SHP77 (cell line): ENCODE data around the gene ELMO2.
A peak's percentile ranks its signal among the peaks of the same experiment; 100 is the strongest.

ENCODE experiments used
- DNase-seq, 2 experiments: peaks; one replicate each; lab custom pipeline; 2025; lab: John Stamatoyannopoulos, UW

Gene ELMO2, protein sequence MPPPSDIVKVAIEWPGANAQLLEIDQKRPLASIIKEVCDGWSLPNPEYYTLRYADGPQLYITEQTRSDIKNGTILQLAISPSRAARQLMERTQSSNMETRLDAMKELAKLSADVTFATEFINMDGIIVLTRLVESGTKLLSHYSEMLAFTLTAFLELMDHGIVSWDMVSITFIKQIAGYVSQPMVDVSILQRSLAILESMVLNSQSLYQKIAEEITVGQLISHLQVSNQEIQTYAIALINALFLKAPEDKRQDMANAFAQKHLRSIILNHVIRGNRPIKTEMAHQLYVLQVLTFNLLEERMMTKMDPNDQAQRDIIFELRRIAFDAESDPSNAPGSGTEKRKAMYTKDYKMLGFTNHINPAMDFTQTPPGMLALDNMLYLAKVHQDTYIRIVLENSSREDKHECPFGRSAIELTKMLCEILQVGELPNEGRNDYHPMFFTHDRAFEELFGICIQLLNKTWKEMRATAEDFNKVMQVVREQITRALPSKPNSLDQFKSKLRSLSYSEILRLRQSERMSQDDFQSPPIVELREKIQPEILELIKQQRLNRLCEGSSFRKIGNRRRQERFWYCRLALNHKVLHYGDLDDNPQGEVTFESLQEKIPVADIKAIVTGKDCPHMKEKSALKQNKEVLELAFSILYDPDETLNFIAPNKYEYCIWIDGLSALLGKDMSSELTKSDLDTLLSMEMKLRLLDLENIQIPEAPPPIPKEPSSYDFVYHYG

DNA sequence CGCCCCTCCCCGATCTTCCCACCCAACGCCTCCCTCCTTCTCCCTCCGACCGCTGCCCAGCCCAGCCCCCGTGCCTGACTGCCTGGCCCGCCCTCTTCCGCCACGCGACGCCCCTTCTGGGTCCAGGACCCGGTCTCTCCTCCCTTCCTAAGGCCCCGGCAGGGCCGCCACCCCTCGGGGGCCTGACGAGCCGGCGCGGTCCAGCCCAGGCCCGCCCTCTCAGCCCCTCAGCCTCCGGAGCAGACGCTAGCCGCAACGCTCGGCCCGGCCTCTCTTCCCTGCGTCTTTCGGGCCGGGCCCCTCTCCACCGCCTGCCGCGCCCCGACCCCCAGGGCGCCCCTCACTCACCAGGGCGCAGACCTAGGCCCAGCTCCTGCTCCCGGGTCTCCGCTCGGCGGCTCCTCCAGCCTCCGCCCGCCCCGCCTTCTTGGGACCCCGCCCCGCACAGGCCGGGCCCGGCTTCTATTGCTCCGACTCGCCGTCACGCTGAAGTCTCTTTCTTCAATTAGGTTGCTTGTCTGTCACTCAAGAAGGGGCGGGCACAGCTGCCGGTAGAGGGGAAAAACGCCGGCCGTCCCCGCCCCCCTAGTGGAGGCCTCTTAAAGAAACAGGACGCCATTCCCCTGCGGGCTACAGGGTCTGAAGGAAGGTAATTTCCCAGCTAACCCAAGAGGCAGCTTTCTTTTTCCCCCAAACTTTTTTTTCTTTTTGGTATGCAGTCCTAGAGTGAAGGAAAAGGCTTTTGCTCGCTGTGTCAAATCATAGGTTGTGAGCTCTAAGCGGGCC, at the start of gene ELMO2:
ELMO2 (minus strand) TSS at position 416 of the 786 bp plus-strand sequence. CDS start 12,133 bp downstream, outside the sequence.
- DNase-seq = peak; percentile 96 to 98

DNA sequence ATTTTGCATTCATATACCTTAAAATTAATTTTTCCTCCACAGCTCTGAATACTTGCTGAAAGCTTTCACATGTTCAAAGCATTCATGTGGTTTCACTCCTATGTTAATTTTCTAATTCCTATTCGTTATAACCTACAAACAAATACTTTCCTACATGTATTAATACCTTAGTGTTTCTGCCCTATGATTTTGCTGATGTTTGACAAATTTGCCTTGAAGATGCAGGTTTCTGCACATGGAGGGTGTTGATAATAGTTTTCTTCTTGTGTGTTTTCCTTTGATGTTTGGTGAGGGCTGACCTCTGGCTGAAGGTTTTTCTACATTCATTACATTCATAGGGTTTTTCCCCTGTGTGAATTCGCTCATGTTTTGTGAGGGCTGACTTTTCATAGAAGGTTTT, 49.3 kb upstream of the ELMO2 start:
- DNase-seq = no peak

DNA sequence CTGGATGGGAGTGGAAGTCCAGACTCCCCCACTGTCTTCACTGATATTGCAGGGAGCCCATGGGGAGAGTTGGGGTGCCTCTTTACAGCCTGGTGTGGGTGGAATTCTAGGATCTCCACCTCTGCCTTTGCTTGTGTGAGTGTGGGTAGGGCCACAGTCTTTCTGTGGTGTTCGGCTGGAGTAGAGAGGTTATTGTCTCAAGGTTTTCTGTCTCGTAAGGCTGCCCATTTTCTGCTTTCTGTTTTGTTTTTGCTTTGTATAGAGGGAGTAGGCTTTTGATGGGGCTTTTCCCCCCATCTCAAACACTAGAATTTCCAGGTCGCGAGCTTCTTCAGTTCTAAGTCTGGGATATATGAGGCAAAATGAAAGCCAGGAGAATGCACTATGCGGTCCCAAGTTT, 40.4 kb upstream of the ELMO2 start:
- DNase-seq = no peak

DNA sequence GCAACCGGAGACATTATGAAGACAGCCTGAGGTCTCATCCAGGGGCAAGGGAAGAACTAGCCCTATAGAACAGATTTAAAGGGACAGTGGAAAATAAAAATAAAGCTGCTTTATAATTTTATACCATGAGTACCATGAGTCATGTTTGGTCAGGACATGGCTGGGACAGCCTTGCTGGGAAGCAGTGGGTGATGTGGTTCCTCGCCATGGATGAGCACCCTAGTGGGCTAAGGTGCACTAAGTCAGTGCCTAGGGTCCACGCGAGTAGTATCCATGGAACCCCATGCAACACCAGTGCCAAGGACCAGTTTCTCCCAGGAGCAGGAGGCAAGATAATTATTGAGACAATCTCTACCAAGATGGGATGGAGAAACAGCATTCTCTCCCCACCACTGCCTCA, 33.4 kb upstream of the ELMO2 start:
- no peak for DNase-seq

DNA sequence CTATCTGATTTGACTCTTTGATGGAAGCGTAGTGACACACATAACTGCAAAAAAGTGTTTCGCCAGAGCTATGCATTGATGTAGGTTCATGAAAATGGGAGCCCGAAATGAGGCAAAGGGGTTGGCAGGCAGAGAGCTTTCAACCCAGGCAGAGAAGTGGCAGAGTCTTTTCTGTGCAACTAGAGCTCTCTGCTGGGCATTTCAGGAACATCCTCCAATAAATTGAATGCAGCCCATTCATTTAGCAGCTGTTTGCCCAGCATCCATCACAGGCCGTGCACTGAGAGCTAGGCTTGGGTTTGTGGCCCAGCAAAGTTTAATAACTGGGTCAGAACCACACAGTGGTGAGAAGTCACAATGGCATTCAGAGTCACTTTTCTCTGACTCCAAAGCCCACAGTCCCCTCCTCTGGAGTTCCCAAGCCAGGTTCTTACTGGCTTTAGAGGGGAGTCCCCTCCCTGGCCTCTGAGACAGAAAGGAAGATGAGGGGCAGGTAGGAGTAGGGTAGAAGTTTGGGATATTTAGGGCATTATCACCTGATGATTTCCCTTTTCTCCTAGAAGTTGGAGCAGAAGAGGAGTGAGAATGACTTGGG, 31.8 kb upstream of the ELMO2 start:
- DNase-seq = peak; percentile 43 to 61

DNA sequence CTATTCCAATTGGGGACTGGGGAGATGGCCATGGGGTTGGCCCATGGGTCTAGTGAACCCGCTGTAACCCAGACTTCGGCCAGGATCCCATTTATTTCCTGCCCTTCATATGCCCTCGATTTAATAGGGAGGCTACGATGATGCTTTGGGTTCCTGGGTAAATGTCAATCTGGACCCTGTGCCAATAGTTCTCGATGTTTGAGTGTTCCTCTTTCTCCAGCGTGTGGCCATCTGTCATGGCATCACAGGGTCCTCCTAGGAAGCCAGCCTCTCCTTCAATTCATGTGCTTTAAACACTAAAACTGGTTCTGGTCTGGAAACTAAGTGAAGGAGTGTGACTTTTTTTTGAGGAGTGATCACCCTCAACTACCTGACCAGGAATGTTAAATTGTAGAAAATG, 28.7 kb upstream of the ELMO2 start:
- DNase-seq = no peak

DNA sequence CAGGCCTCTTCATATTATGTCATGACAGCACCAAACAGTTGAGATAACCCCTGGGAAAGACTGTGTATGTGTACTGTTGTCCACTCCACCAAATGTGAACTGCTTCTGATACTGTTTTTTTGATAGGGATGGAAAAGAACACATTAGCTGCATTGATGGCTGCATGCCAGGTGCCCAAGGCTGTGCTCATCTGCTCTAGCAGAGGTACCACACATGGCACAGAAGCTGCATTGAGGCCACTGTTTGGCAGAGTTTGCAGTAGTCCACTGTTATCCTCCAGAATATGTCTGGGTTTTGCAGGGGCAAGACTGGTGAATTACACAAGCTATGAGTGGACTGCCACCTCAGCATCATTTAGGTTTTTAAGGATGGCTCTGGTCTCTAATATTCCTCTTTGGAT, 28.2 kb upstream of the ELMO2 start:
- DNase-seq = no peak

DNA sequence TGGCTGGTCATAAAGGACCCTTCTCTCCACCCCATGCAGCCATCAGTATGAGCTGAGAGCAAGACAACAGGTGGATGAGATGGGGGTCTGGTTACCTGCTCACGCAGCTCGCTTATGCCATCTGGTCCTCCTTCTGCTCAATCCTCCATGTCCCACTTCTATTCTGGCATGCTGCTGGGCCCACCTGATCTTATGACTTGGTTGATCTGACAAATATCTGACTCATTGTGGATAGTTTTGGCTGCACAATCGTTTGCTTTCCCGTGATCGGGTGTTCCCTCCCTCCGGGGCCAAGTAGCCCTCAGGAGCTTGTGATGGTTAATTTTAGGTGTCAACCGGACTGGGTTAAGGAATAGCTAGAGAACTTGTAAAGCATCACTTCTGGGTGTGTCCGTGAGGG, 26.6 kb upstream of the ELMO2 start:
- DNase-seq = no peak

DNA sequence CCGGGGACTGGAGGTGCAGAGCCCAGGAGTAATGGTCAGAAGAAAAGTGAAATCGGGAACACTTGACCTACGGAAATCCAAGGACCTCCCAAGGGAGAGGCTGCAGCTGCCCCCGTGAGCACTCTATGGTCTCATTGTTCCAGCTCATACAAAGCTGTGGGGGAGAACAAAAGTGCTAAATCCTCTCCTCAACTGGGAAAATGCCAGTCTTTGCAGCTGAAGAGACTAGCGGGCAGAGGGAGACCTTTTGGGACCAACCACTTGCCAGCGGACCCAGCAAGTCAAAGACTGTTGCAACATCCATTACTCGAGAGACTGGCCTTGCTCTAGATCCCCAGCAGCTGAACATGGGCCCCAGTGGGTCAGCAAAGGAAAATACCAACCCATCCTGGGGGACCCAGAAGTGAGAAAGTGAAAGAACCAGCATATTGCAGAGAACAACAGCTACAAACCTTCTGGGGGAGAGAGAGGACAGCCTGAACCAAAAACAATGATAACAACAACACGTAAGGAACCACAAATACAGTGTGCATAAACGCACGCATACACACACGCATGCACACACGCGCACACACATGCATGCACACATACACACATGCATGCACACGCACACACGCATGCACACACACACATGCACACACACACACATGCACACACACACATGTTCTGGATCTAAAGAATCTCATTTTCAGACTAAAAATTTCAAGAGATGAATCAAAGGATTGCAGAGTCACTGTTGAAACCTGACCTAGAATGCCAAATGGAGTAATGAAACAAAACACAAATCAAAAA, 24.7 kb upstream of the ELMO2 start:
- no peak for DNase-seq

DNA sequence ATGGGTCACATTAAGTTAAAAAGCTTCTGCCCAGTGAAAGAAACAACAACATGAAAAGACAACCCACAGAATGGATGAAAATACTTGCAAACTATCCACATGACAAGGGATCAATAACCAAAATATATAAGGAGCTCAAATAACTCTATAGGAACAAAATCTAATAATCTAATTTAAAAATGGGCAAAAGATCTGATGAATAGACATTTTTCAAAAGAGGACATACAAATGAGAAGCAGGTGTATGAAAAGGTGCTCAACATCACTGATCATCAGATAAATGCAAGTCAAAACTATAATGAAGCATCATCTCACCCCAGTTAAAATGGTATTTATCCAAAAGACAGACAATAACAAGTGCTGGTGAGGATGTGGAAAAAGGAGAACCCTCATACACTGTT, 21.0 kb upstream of the ELMO2 start:
- DNase-seq = no peak

DNA sequence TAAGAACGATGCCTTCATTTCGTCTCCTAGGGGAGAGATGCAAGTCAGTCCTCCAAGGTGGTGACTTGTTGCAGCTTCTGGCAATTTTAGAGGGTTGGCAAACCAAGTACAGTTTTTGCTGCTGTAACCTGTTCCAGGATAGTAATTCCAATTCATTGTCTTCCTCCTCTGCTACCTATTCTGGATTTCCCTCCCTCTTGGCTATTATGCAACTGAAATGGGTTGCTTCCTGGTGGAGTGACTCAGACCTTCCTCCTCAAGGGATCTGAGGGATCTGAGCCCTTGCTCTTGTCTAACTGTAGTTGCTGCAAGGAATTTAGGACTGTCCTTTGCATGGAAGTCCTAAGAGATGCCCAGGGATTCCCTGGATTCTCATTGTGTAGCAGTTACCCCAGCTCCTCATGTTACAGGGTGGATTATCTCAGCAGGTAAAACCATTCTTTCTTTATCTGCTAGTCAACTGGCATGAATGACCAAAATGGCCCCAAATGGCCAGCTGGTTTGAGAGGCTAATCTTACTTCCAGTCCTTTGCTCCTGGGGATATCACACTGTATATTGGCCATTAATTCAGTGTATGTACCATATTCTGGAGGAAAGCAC, 17.6 kb upstream of the ELMO2 start:
- DNase-seq = no peak

DNA sequence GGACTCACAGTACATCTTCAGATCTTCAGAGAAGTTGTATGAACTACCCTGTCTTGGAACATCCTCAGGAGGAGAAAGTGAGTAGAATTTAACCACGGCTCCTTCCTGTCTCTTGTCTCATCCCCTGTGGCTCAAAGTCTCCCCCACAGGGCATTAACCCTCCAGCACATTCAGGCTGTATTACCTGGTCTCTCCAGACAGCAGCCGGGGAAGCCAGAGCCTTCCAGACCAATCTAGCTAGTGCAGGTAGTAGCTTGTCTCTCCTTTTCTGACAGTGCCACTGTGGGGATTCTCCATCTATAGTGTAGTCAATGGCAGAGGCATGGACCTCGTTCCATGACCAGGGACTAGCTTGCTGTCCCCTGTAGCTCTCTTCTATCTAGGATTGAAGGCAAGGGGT, 16.9 kb upstream of the ELMO2 start:
- no peak for DNase-seq

DNA sequence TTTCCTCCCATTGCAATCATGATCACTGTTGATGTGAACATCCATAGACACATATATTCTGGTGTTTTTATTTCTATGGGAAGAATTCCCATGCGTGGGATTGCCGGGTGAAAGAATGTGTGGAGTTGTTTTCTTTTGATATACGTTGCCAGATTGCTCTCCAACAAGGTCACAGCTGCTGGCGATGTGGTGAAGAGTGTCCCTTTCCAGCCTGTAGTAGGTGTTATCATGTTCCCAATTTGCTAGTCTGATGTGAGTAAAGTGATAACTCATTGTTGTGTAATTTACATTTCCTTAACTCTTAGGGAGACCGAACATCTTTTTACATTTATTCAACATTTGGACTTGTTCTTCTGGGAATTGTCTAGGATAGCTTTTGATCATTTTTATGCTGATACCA, 14.5 kb upstream of the ELMO2 start:
- DNase-seq = no peak

DNA sequence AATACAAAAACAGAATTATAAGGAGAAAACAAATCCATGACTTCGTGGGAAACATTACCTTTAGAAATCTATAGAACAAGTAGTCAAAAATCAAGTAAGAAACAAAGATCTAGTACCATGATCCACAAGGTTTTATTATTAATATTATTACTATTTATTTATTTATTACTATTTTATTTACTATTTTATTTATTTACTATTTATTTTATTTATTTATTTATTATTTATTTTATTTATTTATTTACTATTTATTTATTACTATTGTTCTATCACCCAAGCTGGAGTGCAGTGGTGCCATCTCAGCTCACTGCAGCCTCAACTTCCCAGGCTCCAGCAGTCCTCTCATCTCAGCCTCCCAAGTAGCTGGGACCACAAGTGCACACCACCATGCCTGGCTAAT, 13.5 kb upstream of the ELMO2 start:
- no peak for DNase-seq

DNA sequence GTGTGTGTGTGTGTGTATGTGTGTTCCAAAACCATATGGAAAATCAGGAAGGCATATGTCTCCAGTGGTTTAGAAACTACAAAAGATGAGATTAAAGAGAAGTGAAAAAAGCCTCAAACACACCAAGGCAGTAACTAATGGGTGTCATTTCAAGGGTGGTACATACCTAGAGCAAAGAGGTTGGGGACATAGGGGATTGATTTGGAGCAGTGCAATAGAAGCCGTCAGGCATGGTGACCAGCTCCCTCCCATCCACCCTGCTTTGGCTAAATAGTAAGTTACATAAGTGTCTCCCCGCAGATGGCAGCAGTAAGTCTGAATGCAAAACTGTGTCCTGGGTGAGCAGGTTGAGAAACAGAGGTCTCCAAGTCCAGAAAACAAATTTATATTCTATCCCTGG, 10.4 kb upstream of the ELMO2 start:
- DNase-seq = no peak

DNA sequence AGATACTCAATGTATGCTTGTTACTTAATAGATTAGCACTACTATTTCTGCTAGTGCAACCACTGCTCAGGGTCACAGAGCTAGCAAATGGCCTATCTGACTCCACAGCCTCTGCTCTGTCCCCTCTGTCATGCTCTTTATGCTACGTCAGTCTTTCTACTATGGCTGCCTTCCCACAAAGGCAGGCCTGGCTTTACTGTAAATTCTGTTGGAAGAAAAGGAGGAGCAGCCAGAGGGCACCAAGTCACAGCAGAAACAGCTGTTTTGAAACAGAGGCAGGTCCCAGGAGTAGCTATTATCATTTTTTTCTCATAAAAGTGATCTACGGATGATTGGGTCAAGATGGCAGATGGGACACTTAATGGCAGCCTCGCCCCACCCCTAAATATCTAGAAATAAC, 10.0 kb upstream of the ELMO2 start:
- DNase-seq = no peak

DNA sequence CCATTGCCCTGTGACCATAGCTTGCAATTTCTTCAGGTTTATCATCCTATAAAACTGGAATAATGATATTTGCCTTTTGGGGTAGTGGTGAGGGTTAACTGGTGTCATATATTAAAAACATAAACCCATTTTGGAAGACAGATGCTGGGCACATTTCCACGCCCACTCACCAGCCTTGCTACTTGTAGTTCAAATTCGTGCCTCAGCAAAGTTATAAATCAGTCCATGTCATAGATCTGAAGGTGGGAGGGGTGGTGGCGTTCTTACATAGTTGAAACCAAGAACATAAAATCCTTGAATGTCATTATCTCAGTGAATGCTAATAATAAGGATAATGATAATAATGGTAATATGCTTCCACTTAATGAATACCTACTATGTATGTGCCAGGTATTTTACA, 9.4 kb upstream of the ELMO2 start:
- DNase-seq = no peak

DNA sequence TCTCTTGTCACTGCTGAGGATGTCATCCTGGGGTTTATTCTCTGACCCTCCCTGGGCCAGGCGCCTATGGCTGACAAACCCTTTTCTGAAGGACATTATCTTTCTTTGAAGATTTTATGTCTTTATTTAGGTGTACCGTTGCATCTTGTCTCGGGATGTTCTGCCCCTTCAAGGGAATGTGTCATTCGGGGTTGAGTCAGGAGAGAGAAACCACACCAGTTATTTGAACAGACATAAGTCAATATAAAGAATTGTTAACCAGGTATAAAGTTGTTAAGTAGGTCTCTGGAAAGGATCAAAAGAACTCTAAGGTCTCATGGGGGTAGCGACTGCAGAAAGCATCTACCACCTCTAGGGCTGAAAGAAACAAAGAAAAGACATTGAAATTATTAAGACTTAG, 8.2 kb upstream of the ELMO2 start:
- DNase-seq = no peak

DNA sequence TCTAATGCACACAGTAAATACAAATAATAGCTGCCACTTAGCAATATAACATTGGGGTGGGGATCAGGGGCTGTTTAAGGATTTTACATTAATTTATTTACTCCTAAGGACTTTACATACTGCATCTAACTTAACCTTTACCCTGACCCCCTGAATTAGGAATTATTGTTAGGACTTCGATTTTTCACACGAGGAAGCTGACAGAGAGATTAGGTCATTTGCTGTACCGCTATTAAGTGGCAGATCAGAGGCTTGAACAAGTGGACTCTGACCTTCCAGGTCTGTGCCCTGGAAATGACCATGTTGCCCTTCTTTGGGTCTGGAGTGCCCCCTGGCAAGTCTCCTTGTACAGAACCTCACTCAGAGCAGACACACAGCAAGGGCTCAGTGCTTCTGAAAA, 5.2 kb upstream of the ELMO2 start:
- no peak for DNase-seq

DNA sequence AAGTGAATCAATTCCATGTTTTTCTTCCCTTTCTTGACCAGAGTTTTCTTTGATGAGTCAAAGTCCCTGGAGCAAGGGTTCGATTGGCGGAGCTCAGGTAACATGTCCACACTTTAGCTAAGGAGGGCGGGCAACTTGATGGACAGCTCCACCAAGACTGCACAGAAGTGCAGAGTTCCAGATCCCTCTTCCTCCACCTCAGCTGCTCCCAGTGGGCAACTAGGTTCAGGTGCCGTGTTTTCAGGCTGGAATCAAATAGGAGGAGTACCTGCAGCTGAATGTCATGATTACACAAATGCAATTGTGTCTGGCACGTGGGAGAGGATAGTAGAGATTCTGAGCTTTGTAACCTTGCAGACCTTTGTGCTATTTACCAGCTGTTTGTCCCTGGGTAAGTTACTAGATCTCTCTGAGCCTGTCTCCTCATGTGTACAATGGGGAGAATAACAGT, 1.9 kb upstream of the ELMO2 start:
- DNase-seq = no peak

DNA sequence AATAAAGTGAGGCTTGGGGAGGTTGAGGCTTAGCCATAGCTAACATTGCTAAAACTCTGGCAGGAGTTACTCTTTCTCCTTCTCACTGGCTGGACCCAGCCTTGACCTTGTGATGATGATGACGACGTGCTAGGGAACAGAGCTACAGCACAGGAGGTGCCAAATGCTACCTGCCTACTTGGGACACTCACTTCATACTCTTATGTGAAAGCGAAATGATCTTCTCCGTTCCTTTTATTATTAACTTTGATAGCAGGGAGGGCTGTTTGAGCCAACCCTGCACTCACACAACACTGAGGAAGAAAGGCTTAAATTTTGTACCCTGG, 1.2 kb upstream of the ELMO2 start:
- no peak for DNase-seq
